ENCODE data around the gene RRAS. TPM values are rescaled to one million over a fixed set of nuclear protein-coding genes. Genes with fewer than 3 reads are reported as not detected.

RRAS gene
- total RNA-seq, 1 donor from 2014 or later = 28.6 TPM

- no peak for TF ChIP-seq CTCF (IDR thresholded peaks at IDR 0.05; ENCODE audit: unreplicated experiment)
- no peaks in the 10 kb centered on the region for H3K9me3 Mint-ChIP-seq
- peaks cover 13% of the 10 kb centered on the region for H3K4me1 Mint-ChIP-seq
- H3K27me3 Mint-ChIP-seq (ENCODE audit: low read depth) = no peaks in the 10 kb centered on the region
- H3K36me3 Mint-ChIP-seq = no peaks in the 10 kb centered on the region
- H3K4me3 Mint-ChIP-seq = no peak overlapping the region
- no peak for DNase-seq (ENCODE audit: low spot score in 2 of 2, unreplicated experiment in 2 of 2)
- H3K27ac Mint-ChIP-seq = no peak overlapping the region
Observed at GRCh38 chr19:49588365-49589122, 51.4 kb downstream of the RRAS start.

- Mint-ChIP-seq H3K27me3 (ENCODE audit: low read depth) (no peaks in the 10 kb centered on the region), H3K36me3 (no peaks in the 10 kb centered on the region), H3K4me1 (peaks cover under 1% of the 10 kb centered on the region), H3K4me3 (no peak overlapping the region), H3K9me3 (no peaks in the 10 kb centered on the region), H3K27ac (no peak overlapping the region)
- no peak for DNase-seq (ENCODE audit: low spot score in 2 of 2, unreplicated experiment in 2 of 2)
- TF ChIP-seq CTCF (IDR thresholded peaks at IDR 0.05; ENCODE audit: unreplicated experiment) = no peak
Observed at GRCh38 chr19:49587227-49587626, 52.7 kb downstream of the RRAS start.

Small RNAs within 50 kb of the gene (microRNA-seq; reads per million reads assigned to microRNA genes)
- gene MIR5088 = 2.3 reads per million

Other genes with a start within 250 kb of the RRAS start
- gene PTH2, start 216.7 kb downstream of the RRAS start, total RNA-seq = not detected in 3 replicates
- not detected in 3 replicates for gene GFY, start 214.8 kb downstream of the RRAS start, total RNA-seq
- 0.34 to 0.45 TPM (median 0.35 TPM) in 3 replicates for gene SLC17A7, start 198.6 kb downstream of the RRAS start, total RNA-seq
- gene PIH1D1, start 188.3 kb downstream of the RRAS start, total RNA-seq = 83.6 to 84.6 TPM (median 83.7 TPM) in 3 replicates
- gene ALDH16A1, start 186.9 kb downstream of the RRAS start, total RNA-seq = 21.4 to 25.6 TPM (median 24.4 TPM) in 3 replicates
- gene FLT3LG, start 165.9 kb downstream of the RRAS start, total RNA-seq = 1.8 to 2.4 TPM (median 2.0 TPM) in 3 replicates
- gene RPL13A, start 152.5 kb downstream of the RRAS start, total RNA-seq = 2,869 to 2,959 TPM (median 2,954 TPM) in 3 replicates
- 2,052 to 2,151 TPM (median 2,132 TPM) in 3 replicates for gene RPS11, start 143.7 kb downstream of the RRAS start, total RNA-seq
- 121 to 132 TPM (median 127 TPM) in 3 replicates for gene FCGRT, start 127.5 kb downstream of the RRAS start, total RNA-seq
- 30.3 to 35.1 TPM (median 31.1 TPM) in 3 replicates for gene RCN3, start 112.1 kb downstream of the RRAS start, total RNA-seq
- gene NOSIP, start 59.6 kb downstream of the RRAS start, total RNA-seq = 53.3 to 60.7 TPM (median 60.1 TPM) in 3 replicates
- gene PRRG2, start 58.8 kb downstream of the RRAS start, total RNA-seq = 0.87 to 1.4 TPM (median 1.1 TPM) in 3 replicates
- 53.3 to 58.5 TPM (median 54.2 TPM) in 3 replicates for gene PRR12, start 49.0 kb downstream of the RRAS start, total RNA-seq
- gene SCAF1, start 2.1 kb upstream of the RRAS start, total RNA-seq = 87.3 to 89.9 TPM (median 88.9 TPM) in 3 replicates
- 89.4 to 101 TPM (median 95.0 TPM) in 3 replicates for gene IRF3, start 25.7 kb upstream of the RRAS start, total RNA-seq
- 44.5 to 46.0 TPM (median 44.7 TPM) in 3 replicates for gene BCL2L12, start 25.8 kb upstream of the RRAS start, total RNA-seq
- 273 to 283 TPM (median 280 TPM) in 3 replicates for gene PRMT1, start 37.1 kb upstream of the RRAS start, total RNA-seq
- gene ADM5, start 49.5 kb upstream of the RRAS start, total RNA-seq = 10.4 to 10.5 TPM (median 10.4 TPM) in 3 replicates
- gene CPT1C, start 51.0 kb upstream of the RRAS start, total RNA-seq = 60.3 to 62.5 TPM (median 60.9 TPM) in 3 replicates
- not detected in 3 replicates for gene TSKS, start 123.2 kb upstream of the RRAS start, total RNA-seq
- 84.6 to 89.6 TPM (median 85.2 TPM) in 3 replicates for gene AP2A1, start 126.9 kb upstream of the RRAS start, total RNA-seq
- gene FUZ, start 173.1 kb upstream of the RRAS start, total RNA-seq = 23.1 to 25.8 TPM (median 23.2 TPM) in 3 replicates
- 103 to 107 TPM (median 105 TPM) in 3 replicates for gene MED25, start 178.1 kb upstream of the RRAS start, total RNA-seq
- 415 to 431 TPM (median 422 TPM) in 3 replicates for gene PTOV1, start 211.0 kb upstream of the RRAS start, total RNA-seq
- 96.6 to 103 TPM (median 97.8 TPM) in 3 replicates for gene PNKP, start 227.4 kb upstream of the RRAS start, total RNA-seq
- 41.8 to 45.3 TPM (median 42.5 TPM) in 3 replicates for gene AKT1S1, start 237.2 kb upstream of the RRAS start, total RNA-seq
- gene TBC1D17, start 237.6 kb upstream of the RRAS start, total RNA-seq = 46.8 to 53.7 TPM (median 49.7 TPM) in 3 replicates